HG02763 (cell line): ENCODE results near the gene NCR3LG1.
A peak's percentile ranks its signal among the peaks of the same experiment; 100 is the strongest.

ENCODE experiments used
- ATAC-seq: cut with Tn5 transposase; IDR thresholded peaks from one replicate; pipeline ENCODE4 v1.9.1; 2021; ENCODE audit warnings: mild to moderate bottlenecking, moderate library complexity; ENCODE audit not compliant: unreplicated experiment

The NCR3LG1 gene

DNA sequence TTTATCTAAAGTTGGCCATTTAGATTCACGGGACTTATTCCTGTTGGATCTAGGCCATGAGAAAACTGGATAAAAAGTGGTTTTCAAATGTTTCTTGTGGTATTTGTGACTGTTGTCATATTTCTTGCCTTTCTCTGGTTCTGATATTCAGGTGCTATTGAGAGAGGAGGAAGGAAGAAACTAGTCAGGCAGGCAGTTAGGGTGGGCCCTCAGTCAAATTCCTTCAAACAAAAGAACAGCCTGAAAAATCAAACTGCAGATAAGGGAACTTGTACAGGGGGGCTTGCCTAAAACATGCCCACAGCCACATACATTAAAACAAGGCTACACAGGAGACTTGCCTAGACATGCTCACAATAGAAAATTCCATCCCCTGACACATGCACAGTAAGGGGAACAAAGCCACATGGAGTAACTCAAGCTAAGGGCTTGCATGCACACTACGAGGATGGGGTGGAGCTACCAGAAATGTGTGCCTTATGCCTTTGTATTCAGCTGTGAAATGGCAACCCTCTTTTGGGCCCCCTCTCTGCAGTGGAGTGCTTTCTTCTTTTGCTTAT is 18.2 kb downstream of the NCR3LG1 start:
- no peak for ATAC-seq

DNA sequence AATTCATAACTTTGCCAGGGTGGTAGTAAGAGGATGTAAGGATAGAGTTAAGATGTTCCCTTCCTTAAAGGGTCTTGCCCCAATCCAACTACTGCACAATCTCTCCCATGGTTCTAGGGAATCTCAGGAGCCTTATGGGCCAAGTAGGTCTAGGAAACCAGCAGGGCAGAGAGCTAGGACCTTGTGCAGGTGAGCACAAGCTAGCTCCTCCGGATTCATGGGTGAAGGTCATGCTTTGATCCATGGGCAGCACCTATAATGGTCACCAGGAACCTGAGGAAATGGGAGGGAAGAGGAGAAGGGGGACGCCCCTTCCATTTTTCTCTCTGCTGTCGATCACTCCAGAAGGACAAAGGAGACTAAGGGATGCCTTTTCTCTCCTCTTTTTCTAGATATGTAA is 20.0 kb downstream of the NCR3LG1 start:
- ATAC-seq, result no peak

DNA sequence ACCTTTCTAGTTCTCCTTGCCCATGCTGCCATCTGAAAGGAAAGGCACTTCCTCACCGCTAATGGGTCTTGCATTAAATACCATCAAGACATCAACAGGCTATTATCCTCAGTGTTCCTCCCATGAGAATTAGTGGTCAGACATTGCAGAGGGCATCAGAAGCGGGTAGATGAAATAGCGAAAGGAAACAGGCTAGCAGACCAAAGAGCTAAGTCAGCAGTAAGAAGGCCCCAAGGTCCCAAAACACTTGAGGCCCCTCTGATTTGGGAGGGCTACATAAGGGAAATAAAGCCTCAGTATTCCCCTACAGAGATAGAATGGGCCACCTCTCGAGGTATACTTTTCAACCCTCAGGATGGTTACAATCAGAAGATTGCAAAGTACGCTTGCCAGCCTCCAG is 23.9 kb downstream of the NCR3LG1 start:
- no peak for ATAC-seq

DNA sequence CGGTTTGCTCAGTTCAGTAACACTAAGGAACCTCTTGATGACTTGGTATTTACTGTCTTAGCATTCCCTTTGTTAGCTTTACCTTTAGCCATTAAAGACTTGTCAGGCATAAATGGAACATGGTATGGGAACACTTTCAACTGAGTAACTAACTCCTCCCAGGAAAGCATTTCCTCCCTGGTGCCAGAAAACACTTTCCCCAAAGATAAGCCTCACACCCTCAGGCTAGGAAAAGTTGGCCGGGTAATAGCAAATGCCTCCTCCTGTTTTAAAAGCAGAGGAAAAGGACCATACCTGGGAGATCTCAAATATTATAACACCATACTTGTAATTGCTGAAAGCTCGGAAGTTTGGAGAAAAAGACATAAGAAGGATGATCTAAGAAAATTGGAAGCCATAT is 24.9 kb downstream of the NCR3LG1 start:
- ATAC-seq, result no peak

DNA sequence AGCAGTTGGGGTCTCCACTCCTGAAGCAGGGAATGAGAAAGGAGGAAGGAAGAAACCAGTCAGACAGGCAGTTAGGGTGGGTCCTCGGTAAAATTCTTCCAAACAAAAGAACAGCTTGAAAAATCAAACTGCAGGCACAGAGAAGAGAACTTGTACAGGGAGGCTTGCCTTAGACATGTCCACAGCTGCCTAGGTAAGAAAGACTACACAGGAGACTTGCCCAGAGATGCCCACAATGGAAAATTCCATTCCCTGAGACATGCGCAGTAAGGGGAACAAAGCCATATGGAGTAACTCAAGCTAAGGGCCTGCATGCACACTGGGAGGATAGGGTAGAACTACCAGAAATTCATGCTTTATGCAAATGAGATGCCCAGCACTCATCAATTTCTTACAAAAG is 27.1 kb downstream of the NCR3LG1 start:
- no peak for ATAC-seq

DNA sequence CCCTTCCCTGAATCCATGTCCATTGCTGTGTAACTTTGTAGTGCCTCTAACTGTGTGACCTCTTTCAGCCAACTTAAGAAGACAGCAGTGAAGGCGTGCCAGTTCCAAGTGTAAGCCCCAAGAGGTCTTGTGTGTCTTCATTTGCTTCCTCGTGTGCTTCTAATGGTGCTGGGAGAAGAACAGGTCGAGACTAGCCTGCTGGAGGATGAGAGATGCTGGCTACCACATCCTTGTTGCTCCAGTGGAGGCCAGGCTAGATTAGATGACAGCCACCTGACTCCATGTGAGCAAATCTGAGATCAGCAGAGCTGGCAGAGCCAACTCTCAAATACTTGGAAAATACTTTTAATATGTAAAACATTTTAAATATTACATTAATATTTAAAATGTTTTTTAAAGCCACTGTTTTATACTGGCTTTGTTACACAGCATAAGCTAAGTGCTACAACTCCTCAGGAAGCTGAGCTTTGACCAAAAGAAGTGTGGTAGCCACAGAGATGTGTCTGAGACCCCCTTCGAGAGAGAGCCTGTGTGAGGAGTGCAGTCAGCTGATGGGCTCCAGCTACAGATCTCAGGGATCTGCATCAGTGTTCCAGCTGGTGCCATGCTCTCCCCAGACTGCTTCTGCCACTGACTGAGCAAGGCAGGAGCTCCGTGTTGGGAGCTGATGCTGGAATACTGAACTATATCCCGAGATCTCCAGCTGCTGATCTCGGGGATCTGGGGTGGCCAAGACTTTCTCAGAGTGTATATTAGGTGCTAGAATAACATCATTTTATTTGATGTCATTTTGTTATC is 28.0 kb downstream of the NCR3LG1 start:
- ATAC-seq, result no peak

DNA sequence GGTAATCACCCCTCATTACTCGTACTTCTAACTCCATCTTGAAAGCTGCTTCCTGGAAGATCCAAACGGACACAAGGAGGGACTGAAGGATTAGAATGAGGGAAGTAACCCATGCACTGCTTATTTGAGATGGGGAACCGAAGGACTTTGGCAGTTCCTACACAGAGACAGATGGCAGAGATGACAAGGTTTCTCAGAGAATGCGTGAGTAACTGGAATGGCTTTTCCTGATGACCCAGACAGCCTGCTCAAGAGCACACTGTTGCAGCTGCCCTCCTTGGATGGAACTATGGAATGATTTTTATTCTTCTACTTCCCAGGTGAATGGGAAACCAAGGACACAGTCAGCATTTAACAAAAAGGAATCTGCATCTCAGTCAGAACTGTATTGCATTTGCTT is 29.6 kb downstream of the NCR3LG1 start:
- no peak for ATAC-seq

DNA sequence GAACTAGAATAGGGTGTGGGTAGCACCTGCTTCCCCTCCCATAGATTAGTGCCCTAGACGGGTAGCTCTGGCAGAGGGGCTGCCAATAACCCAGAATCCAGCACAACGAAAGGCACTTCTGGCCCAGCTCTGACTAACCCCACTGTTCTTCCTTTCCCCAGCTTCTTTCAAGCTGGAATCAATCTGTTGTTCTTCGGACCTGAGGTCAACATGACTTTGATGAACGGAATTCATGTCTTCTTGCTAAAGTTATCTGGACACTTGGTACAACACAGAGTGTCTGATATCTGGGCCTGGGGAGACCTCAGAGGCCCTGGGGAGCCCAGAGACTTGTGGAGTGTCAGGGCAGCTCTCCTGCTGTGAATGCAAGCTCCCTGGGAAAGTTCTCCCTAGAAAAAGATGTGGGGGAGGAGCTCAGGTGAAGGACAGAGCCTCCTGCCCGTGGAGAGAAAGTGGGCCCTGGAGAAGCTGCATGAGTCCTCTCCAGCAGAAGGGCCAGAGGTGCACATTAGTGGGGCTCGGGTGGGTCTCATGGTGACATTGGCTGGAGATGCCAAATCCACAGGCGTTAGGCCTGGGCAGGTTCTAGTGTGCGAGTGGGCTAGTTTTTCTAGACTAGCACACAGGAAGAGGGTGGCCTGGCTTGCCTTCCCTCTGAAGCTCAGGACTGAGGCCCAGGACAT is 30.6 kb downstream of the NCR3LG1 start:
- ATAC-seq, result no peak

DNA sequence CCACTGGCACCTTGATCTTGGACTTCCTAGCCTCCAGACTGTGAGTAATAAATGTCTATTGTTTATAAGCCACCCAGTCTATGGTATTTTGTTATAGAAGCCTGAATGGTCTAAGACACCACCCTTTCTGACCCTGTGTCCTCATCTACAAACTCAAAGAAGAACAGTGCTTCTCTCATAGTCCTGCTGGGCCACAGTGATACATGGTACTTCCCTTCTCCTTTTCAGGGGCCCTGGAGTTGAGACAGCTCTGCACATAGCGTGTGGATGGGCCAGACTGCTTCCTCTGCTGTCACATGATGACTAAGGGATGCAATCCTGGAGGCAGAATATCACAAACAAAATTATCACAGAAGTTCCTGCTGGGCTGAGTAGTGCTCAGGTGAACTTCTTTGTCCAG is 31.9 kb downstream of the NCR3LG1 start:
- ATAC-seq, result no peak

DNA sequence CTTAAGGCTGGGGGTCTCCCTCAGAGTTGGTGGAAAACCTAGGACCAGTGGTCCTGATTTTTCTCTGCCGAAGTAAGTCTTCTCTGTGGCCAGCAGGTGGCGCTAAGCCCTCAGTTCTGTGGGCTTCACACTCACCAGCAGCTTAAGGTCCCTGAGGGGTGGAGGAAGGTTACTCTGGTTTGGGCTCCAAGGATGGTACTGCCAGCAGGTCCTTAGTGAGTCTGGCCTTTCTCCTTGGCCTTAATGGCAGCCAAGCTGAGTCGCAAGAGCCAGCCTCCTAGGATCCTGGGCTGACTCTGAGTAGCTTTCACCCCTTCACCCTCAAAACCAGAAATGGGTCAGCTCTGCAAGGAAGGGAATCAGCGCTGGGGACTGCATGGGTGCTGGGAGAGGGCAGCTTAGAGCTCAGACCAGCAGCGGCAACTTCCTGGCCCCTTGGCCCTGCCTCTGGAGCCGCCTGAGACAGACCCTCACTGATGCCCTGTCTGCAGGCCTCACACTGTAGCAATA is 32.5 kb downstream of the NCR3LG1 start:
- peak; percentile 49 for ATAC-seq

DNA sequence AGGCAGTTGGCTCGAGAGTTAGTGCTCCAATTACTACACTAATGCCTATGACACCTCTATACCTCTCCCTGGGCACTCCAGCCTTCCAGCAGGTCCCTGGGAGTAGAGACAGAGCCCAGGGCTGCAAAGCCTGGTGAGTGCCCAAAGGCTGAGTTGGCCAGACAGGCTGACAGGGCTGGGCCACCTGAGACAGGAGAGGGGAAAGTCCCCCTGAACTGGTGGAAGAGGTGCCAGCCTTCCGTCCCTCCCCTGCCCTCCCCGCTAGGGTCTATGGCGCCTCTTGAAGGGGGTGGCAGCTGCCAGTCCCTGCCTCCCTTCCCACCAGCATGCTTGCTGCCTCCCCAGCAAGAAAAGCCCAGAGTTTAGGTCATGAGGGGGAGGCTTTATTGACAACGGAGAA is 33.9 kb downstream of the NCR3LG1 start:
- ATAC-seq, result no peak

DNA sequence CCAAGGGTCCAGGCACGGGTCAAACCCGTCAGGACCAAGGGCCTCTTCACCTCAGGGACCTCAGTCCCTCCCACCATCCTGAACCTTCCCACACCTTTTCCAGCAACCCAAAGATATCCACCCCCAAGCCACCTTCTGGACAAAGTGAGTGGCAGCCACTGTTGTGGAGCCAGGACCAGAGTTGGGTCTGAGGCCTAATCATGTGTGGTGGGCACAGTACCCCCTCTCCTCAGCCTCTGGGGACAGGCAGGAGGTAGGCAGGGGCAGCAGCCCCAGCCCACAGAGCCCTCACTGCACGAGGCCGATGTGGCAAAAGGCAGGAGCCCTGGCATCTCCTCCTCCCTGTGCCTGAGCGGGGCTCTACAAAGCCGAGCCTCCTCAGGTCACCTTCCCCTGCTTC is 34.3 kb downstream of the NCR3LG1 start:
- ATAC-seq, result no peak

DNA sequence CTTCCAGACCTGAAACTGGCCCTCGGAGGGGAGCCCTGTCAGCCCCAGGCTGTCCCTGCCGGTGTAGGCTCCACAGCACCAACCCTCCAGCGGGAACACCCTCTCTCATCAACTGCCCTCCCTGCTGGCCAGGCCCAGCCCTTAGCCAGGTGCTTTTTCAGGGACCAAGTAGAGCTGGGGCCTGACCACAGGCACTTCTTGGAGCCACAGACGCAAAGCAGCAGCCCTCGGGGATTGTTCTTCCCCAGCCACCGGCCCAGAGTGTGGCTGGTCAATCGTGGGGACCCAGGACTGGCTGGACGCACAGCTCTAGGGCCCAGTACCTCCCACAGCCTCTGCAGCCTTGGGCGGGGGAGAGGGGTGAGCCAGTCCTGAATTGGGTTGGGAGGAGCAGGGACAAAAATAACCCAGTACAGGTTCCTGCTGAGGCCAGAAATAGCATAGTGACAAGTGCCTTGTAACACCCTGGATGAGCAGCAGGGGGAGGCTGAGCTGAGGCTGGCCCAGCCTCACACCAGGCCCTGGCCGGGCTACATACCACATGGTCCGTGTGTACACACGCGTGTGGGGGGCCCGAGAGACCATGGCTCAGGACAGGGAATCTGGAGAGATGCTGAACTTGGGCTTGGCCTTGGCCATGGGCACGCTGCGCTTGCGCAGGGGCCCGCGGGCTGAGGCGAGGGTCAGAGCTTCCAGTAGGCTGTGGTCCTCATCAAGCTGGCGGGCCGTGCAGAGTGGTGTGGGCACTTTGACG is 34.9 kb downstream of the NCR3LG1 start:
- no peak for ATAC-seq

DNA sequence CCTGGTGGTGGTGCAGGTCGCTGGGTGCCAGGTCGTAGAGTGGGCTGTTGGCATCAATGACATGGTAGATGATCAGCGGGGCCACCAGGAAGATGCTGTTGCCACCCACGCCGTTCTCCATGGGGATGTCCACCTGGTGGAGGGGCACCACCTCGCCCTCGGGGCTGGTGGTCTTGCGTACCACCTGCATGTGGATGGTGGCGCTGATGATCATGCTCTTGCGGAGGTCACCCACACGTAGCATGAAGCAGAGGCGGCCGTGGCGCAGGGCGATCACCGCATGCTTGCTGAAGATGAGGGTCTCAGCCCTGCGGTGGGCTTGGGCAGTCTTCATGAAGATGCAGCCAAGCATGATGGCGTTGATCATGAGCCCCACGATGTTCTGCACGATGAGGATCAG is 35.7 kb downstream of the NCR3LG1 start:
- ATAC-seq, result no peak

DNA sequence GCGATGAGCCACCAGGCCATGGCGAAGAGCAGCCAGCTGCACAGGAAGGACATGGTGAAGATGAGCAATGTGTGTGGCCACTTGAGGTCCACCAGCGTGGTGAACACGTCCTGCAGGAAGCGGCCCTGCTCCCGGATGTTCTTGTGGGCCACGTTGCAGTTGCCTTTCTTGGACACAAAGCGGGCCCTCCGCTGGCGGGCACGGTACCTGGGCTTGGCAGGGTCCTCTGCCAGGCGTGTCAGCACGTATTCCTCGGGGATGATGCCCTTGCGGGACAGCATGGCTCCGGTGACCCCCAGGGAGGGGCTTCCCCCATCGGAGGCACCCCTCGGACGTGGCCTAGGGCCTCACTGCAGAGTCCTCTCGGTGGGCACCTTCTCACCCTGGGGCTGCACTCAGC is 36.2 kb downstream of the NCR3LG1 start:
- ATAC-seq, result no peak

DNA sequence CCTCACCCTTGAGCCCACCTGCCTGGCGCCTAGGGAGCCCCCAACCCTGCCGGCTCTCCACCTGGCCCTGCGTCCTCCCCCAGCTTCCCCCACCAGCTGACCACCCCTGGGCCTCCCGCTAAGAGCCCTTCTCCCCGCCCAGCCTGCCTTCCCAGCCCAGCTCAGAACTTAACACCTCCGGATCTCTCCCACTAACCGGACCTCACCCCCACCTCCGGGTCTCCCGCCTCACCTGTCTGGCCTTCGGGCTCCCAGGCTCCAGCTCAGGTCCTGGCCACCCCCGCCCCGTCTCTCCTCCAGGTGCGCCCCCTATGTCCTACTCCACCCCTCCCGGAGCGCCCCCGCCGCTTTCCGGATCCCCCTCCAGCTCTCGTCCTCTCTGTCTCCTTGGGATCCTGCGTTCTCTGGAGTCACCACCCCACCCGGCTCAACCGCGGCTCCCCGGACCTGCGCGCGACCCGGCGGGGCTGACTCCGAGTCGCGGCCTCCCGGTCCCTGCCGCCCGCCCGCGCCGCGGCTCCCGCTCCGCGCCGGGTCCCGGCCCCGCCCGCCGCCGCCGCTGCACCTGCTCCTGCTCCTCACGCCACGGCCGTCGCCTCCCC is 37.1 kb downstream of the NCR3LG1 start, which contains the start of gene KCNJ11:
KCNJ11 (minus strand) TSS at position 51 of the 602 bp plus-strand sequence. CDS start 568 bp downstream, outside the sequence.
- peak; percentile 37 for ATAC-seq

DNA sequence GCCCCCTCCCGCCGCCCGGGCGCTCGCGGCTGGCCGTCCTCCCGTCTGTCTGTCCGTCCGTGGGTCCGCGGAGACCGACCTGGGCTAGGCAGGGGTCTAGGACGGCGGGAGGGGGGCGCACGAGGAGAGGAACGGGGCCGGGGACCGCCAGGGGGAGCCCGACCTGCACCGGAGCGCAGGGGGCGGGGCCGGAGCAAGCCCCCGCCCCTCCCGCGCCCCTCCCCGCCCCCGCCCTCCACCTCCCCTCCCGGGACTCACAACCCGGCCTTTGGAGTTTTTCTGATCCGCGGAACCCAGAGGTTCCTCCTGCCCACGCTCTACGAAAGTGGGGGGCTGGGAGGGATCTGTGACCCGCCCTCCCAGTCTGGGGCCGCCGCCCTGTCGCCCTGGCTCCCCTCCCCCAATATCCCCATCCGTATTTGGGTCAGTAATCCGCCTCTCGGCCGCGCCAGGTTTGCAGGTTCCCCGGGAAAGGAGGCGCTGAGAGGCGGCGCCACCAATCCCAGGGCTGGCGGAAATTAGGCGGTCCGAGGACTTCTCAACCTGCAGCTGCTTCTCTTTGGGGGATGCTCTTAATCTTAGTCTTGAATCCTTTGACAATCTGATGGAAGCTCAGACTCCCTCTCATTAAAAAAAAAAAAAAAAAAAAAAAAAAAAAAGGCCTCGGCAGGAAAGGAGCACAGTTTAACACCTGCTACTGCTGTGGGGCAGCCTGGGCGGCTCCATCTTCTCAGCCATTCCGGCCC is 37.8 kb downstream of the NCR3LG1 start:
- ATAC-seq, result peak; percentile 46

DNA sequence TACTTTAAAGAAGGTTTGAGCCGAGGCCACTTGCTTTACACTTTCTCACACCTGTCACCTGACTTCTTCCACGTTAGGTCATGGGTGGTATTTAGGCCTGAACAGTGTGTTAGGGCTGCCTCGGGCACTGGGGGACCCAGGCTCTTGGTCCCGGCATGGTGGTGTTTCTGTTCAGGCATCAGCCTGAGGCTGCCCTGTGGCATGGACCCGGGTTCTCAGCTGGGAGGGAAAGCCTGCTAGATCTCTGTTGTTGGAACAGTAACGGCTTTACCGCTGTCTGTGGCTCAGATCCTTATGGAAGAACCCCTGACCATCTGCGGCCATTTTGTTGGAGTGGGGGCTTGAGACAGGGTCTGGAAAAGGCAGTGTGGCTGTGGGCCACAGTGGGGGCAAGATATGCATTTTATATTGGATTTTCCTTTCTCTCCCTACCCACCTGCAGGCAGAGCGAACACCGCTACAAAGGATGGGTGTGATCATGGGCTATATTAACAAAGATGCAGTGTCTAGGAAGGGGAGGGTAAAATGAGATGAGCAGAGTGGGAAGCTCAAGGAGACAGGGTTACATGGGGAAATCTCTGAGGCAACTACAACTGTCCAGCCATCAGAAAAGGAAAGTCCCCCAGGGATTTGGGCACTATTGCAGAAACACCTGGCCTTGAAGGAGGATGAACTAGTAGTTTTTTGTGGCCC is 38.5 kb downstream of the NCR3LG1 start:
- ATAC-seq, result no peak
